HG02943 (cell line): ENCODE measurements around the gene COX8A.

Source experiments
- ATAC-seq: cut with Tn5 transposase; IDR thresholded peaks from one replicate; pipeline ENCODE4 v1.9.1; 2021; ENCODE audit warnings: mild to moderate bottlenecking, low read depth, moderate library complexity; ENCODE audit not compliant: unreplicated experiment

Gene COX8A

GRCh38 chr11:64001484-64002420 lies 27.3 kb downstream of the COX8A start:
- no peak for ATAC-seq

GRCh38 chr11:64003807-64004589 lies 29.6 kb downstream of the COX8A start:
- ATAC-seq: no peak

GRCh38 chr11:64004590-64004984 lies 30.2 kb downstream of the COX8A start:
- no peak for ATAC-seq

- ATAC-seq: no peak
Measured at GRCh38 chr11:64005691-64006090, 31.3 kb downstream of the COX8A start.

- ATAC-seq: no peak
Measured at GRCh38 chr11:64006398-64006797, 32.0 kb downstream of the COX8A start.

GRCh38 chr11:64007160-64007628 lies 32.8 kb downstream of the COX8A start:
- no peak for ATAC-seq

- no peak for ATAC-seq
Measured at GRCh38 chr11:64007629-64008282, 33.3 kb downstream of the COX8A start.

- no peak for ATAC-seq
Measured at GRCh38 chr11:64008283-64008913, 34.0 kb downstream of the COX8A start.

GRCh38 chr11:64008914-64009633 lies 34.7 kb downstream of the COX8A start:
- no peak for ATAC-seq

- ATAC-seq: no peak
Measured at GRCh38 chr11:64009710-64010109, 35.3 kb downstream of the COX8A start.

GRCh38 chr11:64010783-64011182 lies 36.4 kb downstream of the COX8A start:
- no peak for ATAC-seq

- no peak for ATAC-seq
Measured at GRCh38 chr11:64011371-64011770, 37.0 kb downstream of the COX8A start.

GRCh38 chr11:64013141-64013896 lies 38.9 kb downstream of the COX8A start:
- no peak for ATAC-seq

GRCh38 chr11:64014356-64014755 lies 39.9 kb downstream of the COX8A start:
- no peak for ATAC-seq

GRCh38 chr11:64015510-64015909 lies 41.1 kb downstream of the COX8A start:
- ATAC-seq: no peak

- no peak for ATAC-seq
Measured at GRCh38 chr11:64015935-64016845, 41.8 kb downstream of the COX8A start.

GRCh38 chr11:64017945-64018224 lies 43.5 kb downstream of the COX8A start:
- ATAC-seq: no peak

- ATAC-seq: no peak
Measured at GRCh38 chr11:64018310-64018709, 43.9 kb downstream of the COX8A start.
